ENCODE data around the gene TNNT2.
A peak's percentile ranks its signal among the peaks of the same experiment; 100 is the strongest.

The TNNT2 gene

DNA sequence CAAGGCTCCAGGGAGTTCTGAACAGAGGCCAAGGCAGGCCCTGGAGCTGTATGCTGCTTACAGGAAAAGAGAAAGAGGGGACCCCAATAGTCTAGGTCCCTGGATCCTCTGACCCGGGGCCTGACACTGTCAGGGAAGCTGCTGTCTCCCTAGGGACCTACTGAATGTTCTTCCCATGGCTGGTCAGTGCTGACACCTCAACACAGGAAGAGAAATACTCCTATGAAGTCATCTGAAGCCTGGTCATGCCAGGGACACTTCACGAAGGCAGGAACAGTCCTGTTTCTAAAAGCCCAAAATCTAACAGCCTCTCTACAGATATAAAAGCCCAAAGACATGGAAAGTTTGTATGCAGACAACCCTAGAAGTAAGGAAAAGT is 23.4 kb upstream of the TNNT2 start:
- no peak for DNase-seq

- DNase-seq, result no peak
These were observed 22.9 kb upstream of the TNNT2 start for GRCh38 chr1:201400212-201400851.

DNA sequence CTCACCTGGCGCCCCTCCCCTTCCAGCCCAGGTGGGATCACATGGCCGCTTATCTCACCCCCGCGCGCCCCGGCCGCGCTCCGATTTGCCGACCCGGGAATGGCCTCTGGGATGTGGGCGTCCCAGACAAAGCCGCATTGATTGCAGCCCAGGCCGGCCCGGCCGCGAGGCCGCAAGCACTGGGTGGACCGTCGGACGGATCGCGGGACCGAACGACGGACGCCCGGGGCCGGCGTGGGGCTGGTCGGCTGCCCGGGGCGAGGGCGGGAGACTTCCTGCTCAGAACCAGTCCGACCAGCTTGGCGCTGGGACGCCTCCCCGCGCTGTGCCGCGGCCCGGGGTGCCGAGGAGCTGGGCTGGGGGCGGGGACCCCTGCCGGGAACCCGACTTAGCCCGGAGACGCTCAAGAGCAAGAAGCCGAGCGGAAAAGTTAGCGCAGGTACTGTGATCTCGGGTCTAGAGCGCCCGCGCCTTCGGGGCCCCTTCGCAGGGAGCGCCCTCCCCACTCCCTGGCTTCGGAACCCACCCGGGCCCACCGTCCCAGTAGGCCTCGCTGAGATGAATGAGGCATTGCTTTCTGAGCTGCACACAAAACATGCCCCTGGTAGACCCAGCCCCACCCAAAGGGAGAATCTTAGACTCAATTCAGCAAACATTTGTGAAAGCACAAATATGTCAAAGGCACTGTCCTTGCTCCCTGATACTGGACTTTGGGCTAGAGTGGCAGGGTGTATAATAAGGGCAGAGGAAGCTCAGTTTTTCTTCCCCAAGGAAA is 22.1 kb upstream of the TNNT2 start:
- no peak for DNase-seq

GRCh38 chr1:201399018-201399351 is 21.5 kb upstream of the TNNT2 start, which contains the start of gene LAD1:
TSS of gene LAD1 (minus strand) at chr1:201399324. CDS start at chr1:201399306, 18 bp downstream.
- DNase-seq, result no peak

- no peak for DNase-seq
These were observed 20.2 kb upstream of the TNNT2 start for GRCh38 chr1:201397675-201398074.

- no peak for DNase-seq
These were observed 19.5 kb upstream of the TNNT2 start for GRCh38 chr1:201396861-201397464.

GRCh38 chr1:201395936-201396335 is 18.5 kb upstream of the TNNT2 start:
- no peak for DNase-seq

DNA sequence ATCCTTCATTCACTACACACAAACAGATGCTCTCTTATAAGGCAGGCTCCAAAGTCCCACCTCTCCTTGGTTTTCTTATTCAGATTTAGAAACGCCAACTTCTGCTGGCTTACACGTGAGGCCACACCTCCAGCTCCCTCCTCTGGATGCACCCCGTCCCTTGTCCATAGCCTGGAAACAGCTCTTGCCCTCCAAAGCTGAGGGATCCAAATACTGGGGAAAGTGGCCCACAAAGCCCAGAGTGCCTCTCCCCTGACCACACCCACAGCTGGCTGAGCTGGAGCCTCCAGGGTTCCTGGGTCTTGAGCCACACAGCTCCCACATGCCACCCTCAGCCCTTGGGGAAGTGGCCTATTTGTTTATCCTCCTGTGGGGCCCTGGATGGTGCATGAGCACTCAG is 17.1 kb upstream of the TNNT2 start:
- no peak for DNase-seq

- no peak for DNase-seq
These were observed 15.6 kb upstream of the TNNT2 start for GRCh38 chr1:201393076-201393475.

GRCh38 chr1:201391651-201392511 is 14.4 kb upstream of the TNNT2 start:
- DNase-seq, result no peak

GRCh38 chr1:201391225-201391624 is 13.7 kb upstream of the TNNT2 start:
- DNase-seq, result no peak

GRCh38 chr1:201389051-201389450 is 11.6 kb upstream of the TNNT2 start:
- no peak for DNase-seq

GRCh38 chr1:201386208-201386607 is 8.7 kb upstream of the TNNT2 start:
- DNase-seq, result no peak

- peak; percentile 55 for DNase-seq
These were observed 7.9 kb upstream of the TNNT2 start for GRCh38 chr1:201385299-201385891.

DNA sequence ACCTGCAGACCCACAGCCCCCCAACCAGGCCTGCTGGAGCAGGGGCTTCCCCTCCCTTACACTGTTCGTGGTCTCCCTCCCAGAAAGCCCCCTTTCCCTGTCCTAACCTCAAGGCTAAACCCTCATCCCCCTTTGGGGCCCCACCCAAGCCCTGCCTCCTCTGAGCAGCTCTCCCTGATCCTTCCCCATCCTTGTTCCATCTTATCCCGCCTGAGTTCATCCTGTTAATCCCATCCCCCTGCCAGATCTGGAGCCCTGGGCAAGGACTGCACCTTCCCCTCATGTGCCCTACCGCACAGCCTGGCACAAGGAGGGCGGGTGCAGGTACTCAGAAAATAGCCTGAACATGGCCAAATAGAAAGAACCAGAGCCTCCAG is 6.9 kb upstream of the TNNT2 start:
- DNase-seq, result no peak

DNA sequence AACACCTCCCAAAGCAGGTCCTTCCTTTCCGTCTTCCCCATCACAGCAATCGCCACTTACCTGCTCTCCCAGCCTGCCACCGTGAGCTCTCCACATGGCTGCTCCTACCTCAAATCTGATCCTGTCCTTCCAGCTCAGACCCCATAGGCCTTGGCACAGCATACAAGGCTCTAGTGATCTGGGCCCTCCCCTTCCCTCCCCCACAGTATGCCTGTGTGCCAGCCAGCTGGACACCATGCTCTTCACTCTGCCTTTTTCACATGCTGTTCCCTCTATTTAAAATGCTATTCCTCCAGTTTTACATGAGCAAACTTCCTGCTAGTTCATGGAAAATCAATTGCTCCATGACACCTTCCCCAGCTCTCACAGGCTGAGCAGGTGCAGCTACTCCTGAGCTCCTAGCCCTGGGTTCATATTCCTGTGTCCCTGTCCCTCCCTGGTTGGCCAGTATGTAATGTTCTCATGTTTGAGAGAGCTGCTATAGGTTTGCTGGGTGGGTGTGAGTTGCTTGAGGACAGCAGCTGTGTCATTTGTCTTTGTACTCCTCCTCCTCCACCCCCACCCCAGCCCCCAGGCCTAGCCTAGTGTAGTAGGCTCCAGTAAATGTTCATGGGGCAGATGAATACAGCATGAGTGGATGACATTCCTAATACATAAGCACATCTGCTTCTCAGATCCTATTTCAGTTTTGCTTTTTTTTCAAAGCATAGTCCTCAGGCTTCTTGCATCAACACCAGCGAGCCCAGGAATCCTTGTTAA is 6.3 kb upstream of the TNNT2 start:
- peak; percentile 96 for DNase-seq

GRCh38 chr1:201381130-201381529 is 3.6 kb upstream of the TNNT2 start:
- no peak for DNase-seq

GRCh38 chr1:201379733-201380242 is 2.3 kb upstream of the TNNT2 start:
- DNase-seq, result no peak

GRCh38 chr1:201378804-201379203 is 1.3 kb upstream of the TNNT2 start:
- no peak for DNase-seq

- peak; percentile 54 for DNase-seq
These were observed 761 bp downstream of the TNNT2 start for GRCh38 chr1:201376464-201377374.

DNA sequence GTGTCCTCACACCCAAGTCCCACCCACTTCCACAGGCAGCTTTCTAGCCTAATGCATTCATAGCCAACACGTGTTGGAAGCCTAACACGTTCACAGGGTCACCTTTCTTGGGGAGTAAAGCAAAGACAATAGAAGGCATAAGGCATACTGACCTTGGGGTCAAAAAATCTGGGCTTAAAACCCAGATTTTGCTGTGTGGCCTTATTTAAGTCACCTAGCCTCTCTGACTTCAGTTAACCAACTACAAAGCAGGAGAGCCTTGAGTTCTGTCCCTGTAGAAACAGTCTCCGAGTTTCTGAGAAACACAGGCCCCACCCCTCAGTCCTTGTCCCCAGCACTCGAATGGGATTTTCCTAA is 1.4 kb downstream of the TNNT2 start:
- DNase-seq, result no peak
